A549 treated with CORT108297 at 1 μM for 4 hours (cell line): Measurements from ENCODE around the gene NBPF3. TPM values are rescaled to one million over a fixed set of nuclear protein-coding genes. Genes with fewer than 3 reads are reported as not detected.

Experiments
- total RNA-seq: library from RNA; stranded (reverse); fragments of 200-300 nt; extraction: Qiagen RNA extraction; gene quantifications from 5 replicates; pipeline ENCODE4 v1.2.3, GENCODE V29; 2022

Gene NBPF3
- 5.4 to 6.9 TPM (median 6.0 TPM) in 5 replicates for total RNA-seq

GRCh38 chr1:21439721-21440629, at the start of gene NBPF3:
Gene NBPF3, plus strand, starts transcription at chr1:21440137. Its CDS starts 4,950 bp downstream, at chr1:21445087.

DNA sequence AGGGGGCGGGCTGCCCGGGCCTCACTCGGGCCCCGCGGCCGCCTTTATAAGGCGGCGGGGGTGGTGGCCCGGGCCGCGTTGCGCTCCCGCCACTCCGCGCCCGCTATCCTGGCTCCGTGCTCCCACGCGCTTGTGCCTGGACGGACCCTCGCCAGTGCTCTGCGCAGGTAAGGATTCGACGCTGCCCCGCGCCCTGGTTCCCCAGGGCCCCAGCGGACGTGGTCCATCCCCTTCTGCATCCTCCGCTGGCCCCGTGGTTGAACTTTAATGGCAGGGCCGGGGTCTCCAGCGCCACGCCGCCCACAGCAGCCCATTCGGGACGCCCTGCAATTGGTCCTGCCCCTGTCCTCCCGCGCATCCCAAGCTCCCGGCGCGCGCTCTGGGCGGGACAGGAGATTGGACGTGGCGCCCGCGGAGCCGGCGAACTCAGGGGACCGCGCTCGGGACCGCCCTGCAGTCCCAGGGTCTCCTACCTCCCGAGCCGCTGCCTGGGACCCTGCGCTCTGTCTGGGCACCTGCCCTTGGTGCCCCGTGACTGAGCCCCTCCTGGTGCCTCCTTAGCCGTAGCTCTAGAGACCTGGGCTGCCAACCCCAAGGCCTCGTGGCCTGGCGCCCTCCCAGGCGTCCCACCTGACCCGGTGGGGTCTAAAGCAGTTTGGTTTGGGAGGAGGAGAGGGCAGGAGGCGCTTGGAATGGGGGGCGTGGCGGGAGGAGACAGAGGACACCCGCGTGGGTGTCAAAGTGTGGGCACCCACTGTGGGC, 69.6 kb downstream of the NBPF3 start, which contains the start of gene ALPL:
Gene ALPL (plus strand): TSS at position 73 of the 762 bp plus-strand sequence. CDS start 44,659 bp downstream, outside the sequence.

Other genes with a start within 250 kb of the NBPF3 start
- gene ECE1, start 149.7 kb upstream of the NBPF3 start, total RNA-seq: 50.3 to 69.2 TPM (median 60.6 TPM) in 5 replicates
- gene ALPL, start 69.3 kb downstream of the NBPF3 start, total RNA-seq: 0.12 to 0.30 TPM (median 0.22 TPM) in 5 replicates
- gene RAP1GAP, start 229.2 kb downstream of the NBPF3 start, total RNA-seq: 9.9 to 13.5 TPM (median 12.8 TPM) in 5 replicates